HG03066 (cell line): Measurements from ENCODE around the gene NFIC.
"Not testable (repeated sequence)": the region's sequence is repeated elsewhere in the genome, so short reads cannot be mapped to it uniquely, and the experiment has no call there.

Experiments
- ATAC-seq: cut with Tn5 transposase; IDR thresholded peaks from one replicate; pipeline ENCODE4 v1.9.1; 2021; ENCODE audit warnings: low read depth; ENCODE audit not compliant: unreplicated experiment

Gene NFIC

DNA sequence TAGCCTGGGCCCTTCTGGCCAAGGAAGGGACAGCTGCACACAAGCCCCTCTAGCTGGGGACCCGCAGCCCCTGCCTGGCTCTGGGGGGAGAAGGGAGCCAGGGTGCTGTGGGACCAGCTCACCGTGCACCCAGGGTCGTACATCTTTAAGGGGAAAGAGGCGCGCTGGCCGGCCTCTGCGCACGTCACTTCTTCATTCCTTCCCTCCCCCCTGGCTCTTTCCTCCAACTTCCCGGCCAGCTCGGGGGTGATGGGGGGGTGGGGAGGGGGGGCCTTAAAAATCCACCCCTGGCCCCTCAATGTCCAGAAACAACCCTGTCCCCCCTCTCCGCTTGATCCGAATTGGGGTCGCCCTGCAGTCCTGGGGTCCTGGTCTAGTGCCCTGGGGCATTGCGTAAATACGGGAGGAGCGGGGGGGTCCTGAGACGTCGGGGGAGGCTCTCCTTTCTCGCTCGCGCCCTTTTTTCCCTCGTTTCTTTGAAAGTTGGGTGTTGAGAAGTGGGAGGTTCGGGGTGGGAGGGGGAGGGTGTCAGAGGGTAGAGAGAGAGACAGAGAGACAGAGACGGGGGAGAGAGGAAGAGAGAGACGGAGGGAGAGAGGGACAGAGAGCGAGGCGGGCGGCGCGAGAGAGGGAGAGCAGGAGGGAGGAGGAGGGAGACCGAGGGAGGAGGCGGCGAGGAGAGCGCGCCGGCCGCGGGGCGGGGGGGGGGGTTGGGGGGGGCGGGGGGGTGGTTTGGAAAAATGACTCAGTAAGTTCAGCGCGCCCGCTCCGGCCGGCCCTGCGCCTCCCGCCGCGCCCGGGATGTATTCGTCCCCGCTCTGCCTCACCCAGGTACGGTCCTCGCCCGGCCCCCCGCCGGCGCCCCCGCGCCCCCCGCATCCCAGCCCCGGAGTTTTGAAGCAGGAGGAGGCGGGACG, at the start of gene NFIC:
Gene NFIC (plus strand): TSS at position 748 of the 917 bp plus-strand sequence. CDS start 54 bp downstream, at position 802.
- ATAC-seq = no peak

DNA sequence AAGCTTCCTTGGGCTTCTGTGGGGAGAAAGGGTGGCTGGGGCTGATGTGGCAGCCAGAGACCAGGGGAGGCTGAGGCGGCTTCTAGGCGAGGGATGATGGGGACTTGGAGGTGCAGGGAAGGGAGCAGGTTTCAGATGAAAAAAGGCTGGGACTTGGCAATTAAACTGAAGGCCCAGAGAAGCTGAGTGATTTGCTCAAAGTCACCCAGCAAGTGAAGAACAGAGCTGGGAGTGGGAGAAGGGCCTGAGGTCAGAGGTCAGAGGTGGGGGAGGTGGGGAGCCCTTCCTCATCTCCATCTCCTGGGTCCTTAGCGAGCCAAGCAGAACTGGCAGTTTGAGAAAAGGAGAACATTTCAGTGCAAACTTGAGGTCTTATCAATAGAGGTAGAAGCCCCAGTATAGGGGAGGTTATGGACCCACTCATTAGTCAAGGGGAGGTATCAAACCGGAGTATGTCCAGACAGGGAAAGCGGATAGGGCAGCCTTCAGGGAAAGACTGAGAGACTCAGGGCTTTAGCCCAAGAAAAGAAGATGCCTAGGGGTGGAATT, 49.6 kb upstream of the NFIC start:
- no peak for ATAC-seq

DNA sequence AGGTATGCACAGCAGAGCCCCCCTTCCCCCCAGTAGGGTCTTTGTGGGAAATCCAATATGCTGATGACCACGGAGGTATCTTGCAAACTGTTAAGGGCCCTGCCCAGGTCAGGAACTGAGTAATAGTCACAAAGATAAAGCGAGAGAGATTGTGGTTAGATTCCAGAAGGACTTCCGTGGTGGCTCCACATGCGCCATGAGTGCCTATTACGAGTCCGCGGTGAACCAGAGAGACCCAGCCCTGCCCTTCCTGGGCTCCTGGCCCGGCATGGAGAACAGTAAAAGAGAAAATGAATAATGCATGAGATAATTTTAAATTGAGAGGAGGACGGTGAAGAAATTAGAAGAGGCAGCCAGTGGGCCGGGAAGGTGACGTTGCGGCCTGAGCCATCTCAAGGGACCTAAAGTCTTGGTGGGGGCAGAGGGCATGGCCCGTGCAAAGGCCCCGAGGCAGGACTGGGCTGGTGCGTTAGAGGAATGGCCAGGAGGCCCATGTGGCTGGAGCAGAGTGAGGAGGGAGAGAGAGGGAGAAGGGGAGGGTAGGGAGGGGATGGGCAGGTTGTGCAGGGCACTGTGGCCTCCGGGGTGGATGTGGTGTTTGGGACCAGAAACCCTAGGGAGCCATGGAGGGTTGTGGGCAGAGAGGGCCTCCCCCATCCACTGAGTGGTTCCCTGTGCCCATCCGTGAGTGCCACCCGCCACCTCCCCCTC, 46.6 kb upstream of the NFIC start:
- ATAC-seq = no peak

DNA sequence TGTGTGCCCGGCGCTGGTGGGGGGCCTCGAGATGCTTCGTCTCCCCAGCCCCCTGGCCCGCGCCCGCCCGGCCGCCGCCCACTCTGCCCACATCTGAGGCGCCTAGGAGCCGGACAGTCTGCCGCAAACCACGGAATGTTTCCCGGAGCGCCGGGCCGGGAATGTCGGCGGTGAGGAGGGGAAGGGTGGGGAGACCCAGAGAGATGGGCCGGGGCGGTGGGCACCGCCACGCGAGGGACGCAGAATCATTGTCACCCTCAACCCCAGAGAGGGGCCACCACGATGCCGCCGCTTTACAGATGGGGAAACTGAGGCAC, 46.1 kb upstream of the NFIC start:
- no peak for ATAC-seq

DNA sequence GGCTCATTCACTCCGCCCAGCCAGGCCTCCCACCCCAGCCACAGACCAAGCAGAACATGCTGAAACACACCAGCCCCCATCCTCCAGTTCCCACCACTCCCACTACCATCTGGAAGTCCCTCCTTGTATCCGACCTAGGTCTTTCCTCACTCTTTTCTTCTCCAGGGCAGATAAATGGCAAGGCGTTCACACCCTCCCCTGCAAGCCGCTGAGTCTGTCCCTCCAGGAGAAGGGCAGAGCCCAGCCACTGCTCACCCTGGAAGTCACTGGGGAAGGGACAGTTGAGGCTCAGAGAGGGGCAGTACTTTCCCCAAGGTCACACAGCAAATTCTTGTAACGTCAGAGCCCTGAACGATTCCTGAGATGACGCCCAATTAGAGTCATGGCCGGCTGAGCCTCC, 45.5 kb upstream of the NFIC start:
- ATAC-seq = no peak

DNA sequence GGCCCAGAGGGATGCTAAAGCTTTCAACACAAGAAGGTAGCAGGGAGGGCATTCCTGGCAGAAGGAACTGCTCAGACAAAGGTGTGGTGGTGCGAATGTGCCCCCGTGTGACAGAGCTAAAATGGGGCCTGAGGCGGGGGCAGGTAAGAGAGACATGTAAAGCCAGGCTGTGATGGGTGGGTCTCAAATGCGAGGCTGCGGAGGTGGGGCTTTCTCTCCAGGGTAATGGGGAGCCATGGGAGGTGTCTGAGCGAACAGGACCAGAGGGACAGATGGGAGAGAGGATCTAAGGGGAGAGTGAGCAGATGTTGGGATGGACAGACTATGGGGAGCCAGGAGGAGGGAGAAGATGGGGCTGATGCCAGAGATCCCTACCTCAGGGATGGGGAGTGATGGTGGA, 44.7 kb upstream of the NFIC start:
- no peak for ATAC-seq

DNA sequence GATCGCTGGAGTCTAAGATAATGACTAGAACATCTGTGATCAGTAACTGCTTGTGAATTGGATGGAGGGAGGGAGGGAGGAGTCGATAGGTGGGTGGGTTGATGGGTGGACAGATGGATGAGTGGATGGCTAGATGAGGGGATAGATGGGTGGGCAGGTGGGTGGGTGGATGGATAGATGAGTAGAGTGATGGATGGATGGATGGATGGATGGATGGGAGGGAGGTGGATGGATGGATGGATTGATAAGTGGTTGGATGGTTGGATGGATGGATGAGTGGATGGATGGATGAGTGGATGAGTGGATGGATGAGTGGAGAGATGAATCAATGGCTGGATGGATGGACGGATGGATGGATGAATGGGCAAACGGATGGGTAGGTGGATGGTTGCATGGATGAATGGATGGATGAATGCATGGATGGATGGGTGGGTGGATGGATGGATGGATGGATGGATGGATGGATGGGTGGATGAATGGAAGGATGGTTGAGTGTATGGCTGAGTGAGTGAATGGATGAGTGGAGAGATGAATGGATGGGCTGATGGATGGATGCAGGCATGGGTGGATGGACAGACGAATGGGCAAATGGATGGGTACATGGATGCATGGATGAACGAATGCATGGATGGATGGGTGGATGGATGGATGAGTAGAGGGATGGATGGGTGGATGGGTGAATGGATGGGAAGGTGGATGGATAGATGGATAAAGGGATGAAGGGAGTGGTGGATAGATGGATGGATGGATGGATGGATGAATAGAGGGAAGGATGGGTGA, 44.0 kb upstream of the NFIC start:
- no peak for ATAC-seq

DNA sequence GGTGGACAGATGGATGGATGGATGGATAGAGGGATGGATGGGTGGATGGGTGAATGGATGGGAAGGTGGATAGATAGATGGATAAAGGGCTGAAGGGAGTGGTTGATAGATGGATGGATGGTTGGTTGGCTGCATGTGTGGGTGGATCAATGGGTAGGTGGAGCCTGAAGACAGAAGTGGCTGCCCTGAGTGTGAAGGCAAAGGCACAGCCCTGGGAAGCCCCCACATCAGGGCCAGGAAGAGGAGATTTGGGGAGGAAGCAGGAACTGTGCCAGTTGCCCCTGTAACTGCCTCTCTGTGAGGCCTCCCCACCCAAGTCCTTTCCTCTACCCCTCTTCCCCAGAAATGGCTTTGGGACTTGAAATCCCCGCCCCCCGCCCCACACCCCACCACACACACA, 43.4 kb upstream of the NFIC start:
- ATAC-seq = no peak

DNA sequence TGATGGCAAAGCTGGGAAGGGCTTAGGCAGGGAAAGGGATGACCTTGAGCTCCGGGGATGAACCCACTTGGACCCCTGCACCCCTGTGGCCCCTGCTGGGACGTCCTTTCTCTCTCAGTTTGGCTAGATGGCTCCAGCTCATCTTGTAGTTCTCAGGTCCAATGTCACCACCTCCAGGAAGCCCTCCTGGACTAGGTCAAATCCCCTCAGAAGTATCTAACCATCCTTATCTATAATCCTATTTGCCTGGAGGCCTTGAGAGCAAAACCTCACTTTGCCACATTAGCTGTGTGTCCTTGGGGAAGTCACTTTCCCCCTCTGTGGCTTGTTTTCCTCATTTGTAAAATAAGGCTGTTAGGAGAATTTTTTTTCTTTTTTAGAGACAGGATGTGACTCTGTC, 42.7 kb upstream of the NFIC start:
- ATAC-seq = no peak

DNA sequence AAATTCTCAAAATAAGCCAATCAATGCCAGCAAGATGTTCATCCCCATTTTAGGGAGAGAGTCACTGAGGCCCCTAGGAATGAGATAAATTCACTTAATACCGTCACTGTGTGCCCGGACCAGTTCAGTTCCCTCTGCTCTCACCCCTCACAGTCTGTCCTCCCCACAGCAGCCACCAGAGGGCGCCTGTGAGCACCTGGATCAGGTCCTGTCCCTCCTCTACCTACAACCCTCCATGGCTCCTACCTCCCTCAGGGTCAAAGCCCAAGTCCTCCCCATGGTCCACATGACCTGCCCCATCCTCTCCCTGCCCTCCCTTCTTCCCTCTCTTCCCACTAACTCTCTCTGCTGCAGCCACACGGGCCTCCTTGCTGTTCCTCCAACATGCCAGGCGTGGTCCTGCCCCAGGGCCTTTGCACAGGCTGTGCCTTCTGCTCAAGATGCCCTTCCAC, 42.0 kb upstream of the NFIC start:
- no peak for ATAC-seq

DNA sequence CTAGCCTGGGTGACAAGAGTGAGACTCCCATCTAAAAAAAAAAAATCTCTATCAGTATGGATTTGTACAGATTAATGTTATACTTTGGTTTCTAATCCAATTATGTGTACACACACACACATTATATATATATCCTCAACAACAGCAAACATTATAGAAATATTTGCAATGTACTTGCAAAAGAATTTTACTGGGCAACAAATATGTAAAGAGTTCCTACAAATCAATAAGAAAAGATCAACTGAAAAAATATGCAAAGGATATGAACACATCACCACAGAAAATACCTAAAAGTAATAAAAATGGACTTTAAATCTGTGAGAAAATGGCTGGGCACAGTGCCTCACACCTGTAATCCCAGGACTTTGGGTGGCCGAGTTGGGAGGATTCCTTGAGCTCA, 40.9 kb upstream of the NFIC start:
- ATAC-seq = no peak

DNA sequence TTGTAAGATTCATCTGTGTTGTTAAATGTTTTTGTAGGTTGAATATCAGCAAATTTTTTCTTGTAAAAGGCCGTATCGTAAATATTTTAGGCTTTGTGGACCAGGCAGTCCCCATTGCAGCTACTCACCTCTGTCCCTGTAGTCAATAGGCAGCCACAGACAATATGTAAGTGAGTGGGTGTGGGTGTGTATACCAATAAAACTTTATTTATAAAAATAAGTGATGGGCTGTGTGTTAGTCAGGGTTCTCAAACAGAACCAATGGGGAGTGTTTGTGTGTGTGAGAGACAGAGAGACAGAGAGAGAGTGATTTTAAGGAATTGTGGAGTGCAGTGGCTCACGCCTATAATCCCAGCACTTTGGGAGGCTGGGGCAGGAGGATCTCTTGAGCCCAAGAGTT, 37.6 kb upstream of the NFIC start:
- ATAC-seq = no peak

DNA sequence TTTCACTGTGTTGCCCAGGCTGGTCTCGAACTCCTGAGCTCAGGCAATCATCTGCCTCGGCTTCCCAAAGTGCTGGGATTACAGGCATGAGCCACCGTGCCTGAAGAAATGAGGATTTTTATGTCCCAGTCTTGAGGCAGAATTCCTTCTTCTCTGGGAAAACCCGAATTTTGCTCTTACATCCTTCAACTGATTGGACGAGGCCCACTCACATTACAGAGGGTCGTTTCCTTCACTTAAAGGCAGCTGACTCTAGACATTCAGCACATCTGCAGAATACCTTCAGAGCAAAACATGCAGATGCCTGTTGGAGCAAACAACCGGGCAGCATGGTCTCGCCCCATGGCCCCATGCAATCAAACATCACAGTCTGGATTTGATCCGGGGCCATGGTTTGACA, 36.3 kb upstream of the NFIC start:
- ATAC-seq = no peak

DNA sequence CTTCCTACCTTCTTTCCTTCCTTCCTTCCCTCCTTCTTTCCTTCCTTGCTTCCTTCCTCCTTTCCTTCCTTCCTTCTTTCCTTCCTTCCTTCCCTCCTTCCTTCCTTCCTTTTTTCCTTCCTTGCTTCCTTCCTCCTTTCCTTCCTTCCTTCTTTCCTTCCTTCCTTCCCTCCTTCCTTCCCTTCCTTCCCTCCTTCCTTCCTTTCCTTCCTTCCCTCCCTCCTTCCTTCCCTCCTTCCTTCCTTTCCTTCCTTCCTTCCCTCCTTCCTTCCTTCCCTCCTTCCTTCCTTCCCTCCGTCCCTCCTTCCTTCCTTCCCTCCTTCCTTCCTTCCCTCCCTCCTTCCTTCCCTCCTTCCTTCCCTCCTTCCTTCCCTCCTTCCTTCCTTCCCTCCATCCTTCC, 34.2 kb upstream of the NFIC start:
- ATAC-seq = not testable (repeated sequence)

DNA sequence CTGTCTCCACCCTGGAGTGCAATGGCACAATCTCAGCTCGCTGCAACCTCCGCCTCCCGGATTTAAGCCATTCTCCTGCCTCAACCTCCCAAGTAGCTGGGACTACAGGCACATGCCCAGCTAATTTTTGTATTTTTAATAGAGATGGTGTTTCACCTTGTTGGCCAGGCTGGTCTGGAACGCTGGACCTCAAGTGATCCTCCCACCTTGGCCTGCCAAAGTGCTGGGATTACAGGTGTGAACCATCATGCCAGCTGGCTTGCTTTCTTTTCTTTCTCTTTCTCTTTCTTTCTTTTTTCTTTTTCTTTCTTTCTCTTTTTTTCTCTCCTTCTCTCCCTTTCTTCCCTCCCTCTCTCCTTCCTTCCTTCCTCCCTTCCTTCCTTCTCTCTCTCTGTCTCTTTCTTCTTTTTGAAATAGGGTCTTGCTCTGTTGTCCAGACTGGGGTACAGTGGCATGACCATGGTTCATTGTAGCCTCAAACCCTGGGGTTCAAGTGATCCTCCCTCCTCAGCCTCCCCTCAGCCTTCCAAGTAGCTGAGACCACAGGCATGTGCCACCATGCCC, 33.3 kb upstream of the NFIC start:
- ATAC-seq = no peak

DNA sequence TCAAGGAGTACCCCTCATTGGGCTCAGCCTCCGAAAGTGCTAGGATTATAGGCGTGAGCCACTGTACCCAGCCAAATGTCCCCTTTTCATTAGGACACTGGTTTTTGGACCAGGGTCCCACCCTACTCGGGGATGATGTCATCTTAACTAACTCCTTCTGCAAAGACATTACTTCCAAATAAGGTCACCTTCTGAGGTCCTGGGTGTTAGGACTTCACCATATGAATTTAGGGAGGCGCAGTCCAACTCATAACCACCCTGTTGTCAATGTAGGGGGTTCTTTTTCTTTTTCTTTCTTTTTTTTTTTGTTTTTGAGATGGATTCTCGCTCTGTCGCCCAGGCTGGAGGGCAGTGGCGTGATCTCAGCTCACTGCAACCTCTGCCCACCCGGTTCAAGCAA, 32.7 kb upstream of the NFIC start:
- ATAC-seq = no peak

DNA sequence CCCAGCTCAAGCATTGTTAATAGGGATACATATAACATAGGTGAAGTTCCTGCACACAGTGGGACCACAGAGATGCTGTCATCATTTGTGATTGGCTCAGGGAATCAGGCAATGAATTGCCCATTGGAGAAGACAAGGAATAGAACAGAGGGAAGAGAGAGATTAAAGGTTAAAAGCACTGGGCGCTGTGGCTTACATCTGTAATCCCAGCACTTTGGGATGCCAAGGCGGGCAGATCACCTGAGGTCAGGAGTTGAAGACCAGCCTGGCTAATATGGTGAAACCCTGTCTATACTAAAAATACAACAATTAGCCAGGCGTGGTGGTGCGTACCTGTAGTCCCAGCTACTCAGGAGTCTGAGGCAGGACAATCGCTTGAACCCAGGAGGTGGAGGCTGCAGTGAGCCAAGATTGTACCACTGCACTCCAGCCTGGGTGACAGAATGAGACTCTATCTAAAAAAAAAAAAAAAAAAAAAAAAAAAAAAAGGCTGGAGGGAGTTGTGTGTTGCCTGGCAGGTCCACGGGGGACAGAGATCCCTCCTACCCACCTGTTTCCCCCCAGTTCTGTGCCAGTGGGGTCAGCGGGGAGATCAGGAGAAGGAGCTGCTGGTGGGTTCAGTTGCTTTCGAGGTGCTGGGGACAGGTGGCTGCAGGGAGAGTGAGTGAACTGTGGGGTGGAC, 31.5 kb upstream of the NFIC start:
- not testable (repeated sequence) for ATAC-seq

DNA sequence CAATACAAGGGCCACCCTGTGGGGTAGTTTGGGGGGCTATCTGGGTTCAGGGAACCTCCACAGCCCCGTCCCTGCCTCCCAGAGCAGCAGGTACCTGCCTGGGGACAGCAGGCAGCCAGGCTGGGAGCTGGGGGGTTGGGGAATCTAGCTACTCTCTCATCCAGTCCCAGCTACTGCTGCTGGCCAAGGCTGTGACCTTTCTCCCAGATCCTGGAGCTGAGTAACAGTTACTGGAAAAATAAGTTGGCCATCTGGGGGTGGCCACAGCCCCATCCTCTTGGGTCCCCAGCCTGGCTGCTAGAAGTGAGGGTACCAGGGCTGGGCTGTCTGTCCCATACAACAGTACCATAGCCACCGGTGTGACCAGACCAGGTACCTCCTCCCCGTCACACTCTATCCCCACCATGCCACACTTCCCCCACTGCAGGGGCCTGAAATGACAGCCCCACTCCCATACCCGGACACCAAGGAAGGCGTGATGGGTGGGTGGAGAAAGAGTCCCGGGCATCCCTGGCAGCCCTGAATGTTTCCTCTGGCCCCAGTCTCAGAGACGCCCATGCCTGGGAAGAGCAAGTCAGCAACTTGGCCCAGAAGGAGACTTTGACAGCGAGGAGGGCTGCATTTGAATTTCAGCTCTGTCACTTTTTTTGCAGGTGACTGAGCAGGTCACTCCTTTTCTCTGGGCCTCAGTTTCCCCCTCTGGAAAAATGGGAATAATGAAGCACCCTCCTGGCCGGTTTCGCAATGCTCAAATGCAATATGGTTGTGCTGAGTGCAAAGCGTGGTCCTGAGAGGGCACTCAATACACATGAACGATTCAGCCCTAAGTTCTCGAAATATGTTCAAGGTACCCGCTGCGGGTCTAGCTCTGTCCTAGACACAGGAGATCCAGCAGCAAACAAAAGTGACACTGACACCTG, 30.7 kb upstream of the NFIC start:
- ATAC-seq = no peak

DNA sequence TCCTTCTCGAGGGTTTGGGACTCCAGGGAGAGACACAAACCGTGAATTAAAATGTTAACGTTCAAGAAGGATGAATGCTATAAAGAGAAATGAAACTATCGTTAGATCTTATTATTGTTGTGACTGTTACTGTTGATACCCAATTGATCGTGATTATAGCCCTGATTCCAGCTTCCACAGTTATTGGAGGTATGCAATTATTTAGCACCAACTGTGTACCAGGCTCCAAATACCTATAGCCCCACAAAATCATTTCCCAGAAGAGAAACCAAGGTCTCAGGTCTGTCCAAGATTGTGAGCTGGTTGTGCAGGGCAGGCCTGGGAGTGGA, 30.1 kb upstream of the NFIC start:
- ATAC-seq = no peak
